Ramos (cell line): Measurements from ENCODE around the gene PPP1R36.
"Not testable (repeated sequence)": the region's sequence is repeated elsewhere in the genome, so short reads cannot be mapped to it uniquely, and the experiment has no call there.

ENCODE experiments used
- in situ Hi-C: fragments of 300-500 bp; cut with MboI; formaldehyde crosslinking; loops from one replicate; pipeline ENCODE4 v1.14.3; 2022; ENCODE audit warnings: low sequenced_read_pairs; ENCODE audit not compliant: unreplicated experiment

Gene PPP1R36

GRCh38 chr14:64549791-64550620, at the start of gene PPP1R36:
Gene PPP1R36 (plus strand): TSS chr14:64549961. CDS start chr14:64549998, 37 bp downstream.
- in situ Hi-C loops = no loop called here

DNA sequence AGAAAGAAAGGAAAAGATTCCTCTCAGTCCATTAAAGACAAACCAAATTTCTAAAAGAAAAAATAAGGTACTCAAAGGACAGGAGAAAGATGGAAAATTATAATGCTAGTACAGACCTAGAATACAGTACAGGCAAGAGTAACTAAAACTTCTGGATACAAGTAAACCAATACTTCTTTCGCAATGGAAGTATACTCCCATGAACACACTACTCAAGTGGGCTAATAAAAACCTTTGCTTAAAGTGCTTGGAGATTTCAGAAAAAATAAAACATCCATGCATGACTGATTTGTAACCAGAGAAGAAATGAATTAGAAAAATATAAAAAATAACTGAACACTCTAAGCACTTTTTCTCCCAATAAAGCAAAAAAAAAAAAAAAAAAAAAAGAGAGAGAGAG, 49.7 kb upstream of the PPP1R36 start:
- in situ Hi-C loops = no loop called here

DNA sequence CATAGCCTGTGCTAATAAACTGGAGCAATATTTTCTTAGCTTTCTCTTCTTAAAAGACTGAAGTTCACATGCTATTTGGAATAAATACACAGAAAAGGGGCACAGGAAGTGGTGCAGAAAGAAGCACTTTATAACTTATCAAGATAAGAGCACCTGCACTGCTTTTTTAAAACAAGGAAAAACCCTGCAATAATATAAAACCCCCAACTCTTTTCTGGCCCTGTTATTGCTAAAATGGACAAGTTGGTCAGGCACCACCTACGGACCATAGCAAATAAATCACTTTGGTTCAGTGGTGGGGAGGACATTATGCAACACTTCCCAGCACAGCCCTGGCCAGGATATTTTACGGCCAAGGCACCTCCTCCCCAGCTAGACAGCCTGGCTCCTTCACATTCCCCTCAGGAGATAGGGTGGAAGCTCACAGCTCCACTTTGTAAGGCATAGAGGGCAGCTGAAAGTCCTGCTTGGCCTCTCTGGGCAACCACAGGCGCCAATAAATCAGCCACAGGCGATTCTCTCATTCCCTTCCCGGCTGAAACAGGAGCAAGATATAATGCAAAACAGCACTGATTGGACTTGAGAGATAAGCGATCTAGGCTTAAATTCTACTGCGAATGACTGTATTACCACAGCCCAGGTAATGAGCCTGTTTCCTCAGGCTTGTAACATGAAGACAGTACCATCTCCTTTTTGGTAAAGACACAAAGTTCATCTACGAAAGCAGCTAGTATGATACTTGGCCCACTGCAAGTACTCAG, 48.2 kb upstream of the PPP1R36 start:
- in situ Hi-C loops = no loop called here

- in situ Hi-C loops = no loop called here
Measured at GRCh38 chr14:64502456-64502855, 47.3 kb upstream of the PPP1R36 start.

GRCh38 chr14:64502887-64503433, 46.8 kb upstream of the PPP1R36 start:
- in situ Hi-C loops = no loop called here

DNA sequence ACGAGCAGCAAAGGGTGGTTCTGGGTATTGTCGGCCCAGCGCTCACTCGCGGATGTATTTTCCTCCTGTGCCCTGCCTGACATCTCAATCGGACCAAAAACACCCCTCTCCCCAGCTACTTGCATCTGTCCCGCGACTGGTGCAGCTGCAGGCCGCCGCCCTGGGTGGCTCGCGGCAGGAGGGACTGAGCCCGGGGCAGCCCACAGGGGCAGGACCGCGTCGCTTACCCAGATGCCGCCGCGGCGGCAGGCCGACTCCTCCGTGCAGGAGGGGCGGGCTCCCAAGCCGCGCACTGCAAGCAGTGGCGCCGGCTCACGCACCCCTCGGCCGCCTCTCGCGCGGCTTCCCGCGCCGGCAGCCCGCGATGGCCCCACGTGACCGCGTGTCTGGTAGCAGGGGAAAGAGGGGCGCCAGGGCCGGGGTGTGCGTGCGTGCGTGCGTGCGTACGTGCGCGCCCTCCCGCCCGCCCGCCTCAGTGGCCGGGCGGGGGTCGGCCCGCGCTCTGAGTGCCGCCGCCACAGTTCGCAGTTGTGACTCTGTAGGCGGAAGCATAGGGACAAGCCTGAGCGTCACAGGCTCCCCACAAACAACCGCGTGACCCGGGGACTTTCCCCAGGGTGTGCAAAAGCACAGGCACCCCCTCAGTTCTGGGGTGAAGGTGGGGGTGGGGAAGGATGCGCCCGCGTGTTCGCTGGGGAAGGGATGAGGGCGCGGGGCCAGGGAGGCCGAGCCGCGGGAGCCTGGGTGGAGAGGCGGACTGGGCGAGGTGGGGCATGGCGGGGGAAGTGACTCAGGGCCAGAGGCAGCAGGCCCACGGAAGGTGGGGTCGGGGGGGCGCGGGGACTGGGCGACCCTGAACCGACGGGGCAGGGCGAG, 46.1 kb upstream of the PPP1R36 start, which contains the start of gene ZBTB25:
Gene ZBTB25, minus strand, starts transcription at position 405 of the 876 bp plus-strand sequence. CDS start 13,305 bp downstream, outside the sequence.
- in situ Hi-C loops = no loop called here

DNA sequence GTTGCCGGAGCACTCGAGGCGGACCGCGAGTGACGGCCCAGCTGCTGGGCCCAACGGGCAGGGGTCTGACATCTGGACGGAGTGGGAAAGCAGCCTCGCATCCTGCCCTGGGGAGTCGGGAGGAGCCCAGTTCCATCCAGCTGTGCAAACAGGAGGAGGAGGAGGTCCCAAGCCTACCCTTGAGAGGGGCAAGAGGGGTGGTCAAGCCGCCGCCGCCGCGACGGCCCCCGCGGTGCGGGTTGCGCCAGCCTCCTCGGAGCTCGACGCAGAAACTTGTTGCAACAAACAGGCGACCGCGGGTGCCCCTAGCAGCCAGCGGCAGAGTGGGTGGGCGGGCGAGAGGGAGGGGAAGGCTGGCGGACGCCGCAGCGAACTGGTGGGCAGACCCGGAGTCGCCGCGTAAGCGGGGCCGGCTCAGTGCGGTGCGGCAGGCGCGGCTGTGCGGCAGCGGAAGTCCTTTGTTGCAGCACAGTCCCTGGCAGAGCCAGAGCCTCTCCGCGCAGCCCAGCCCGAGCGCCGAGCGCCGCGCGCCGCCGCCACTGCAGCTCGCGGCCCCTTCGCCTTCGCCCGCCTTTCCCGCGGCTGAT, 45.4 kb upstream of the PPP1R36 start, which contains the start of gene ZBTB1:
Gene ZBTB1, plus strand, starts transcription at position 461 of the 587 bp plus-strand sequence. CDS start 16,735 bp downstream, outside the sequence.
- in situ Hi-C loops = no loop called here

GRCh38 chr14:64504897-64505794, 44.6 kb upstream of the PPP1R36 start:
- in situ Hi-C loops = no loop called here

DNA sequence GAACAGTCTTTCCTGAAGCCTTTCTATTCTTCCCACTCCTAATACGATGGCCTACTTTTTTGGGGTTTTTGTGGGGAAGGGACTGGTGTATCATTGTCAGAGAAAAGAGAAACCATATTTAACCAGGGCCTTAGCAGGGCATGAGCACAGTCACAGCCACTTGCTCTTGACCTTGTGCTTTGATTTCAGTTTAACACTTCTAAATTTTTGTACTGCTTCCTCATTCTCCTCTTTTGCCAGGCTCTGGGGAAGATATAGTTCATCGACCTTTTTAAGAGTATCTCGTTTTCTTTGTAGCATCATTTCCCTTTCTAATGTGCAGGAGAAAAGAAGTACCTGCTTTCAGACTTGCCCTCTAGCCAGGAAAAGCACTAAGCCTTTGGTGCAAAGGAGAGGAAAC, 43.0 kb upstream of the PPP1R36 start:
- in situ Hi-C loops = no loop called here

- in situ Hi-C loops = no loop called here
Measured at GRCh38 chr14:64507376-64508156, 42.2 kb upstream of the PPP1R36 start.

- in situ Hi-C loops = no loop called here
Measured at GRCh38 chr14:64508215-64508776, 41.5 kb upstream of the PPP1R36 start.

DNA sequence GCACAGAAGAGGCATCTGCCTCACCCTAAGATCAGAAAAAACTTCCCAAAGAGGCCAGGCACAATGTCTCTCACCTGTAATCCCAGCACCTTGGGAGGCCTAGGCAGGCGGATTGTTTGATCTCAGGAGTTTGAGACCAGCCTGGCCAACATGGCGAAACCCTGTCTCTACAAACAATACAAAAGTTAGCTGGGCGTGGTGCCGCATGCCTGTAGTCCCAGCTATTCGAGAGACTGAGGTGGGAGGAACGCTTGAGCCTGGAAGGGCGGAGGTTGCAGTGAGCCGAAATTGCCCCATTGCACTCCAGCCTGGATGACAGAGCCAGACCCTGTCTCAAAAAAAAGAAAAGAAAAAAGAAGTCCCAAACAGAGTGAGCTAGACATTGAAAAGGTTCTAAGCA, 40.7 kb upstream of the PPP1R36 start:
- in situ Hi-C loops = no loop called here

DNA sequence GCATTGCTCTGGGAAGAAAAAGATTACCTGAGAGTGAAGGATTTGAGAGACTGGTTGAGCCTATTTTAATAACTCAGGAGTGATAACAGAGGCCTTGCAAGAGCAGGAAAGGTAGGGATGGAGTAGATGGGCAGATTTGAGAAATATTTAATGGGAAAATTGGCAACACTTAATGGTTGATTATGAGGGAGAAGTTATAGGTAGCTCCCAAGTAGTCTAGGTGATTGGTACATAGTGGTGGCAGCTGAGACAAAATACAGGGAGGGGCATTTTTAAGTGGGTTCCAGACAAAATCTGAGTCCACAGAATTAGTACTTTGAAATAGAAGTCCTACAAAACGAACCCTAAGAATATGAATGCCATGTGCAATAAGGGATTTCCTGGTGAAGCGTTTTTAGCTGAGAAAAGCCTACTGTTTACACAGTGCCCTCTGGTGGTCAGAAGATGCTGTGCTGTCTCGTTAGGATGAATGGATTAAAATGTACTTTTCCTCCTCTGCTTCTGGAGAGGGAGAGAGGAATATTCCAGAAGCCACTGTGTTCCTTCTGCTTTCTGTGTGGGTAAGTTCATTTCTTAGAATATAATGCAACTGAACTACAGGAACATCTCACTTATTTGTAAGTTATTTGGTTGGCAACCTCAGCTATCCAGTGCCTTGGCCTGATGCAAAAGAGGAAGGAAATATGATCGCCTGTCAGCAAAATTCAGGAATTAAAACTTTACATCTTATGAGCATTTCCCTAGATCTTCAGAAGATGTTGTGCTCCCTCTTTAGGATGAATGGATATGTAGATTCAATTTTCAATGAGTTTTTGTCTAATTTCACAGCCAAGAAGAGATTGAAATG, 38.7 kb upstream of the PPP1R36 start:
- in situ Hi-C loops = no loop called here

DNA sequence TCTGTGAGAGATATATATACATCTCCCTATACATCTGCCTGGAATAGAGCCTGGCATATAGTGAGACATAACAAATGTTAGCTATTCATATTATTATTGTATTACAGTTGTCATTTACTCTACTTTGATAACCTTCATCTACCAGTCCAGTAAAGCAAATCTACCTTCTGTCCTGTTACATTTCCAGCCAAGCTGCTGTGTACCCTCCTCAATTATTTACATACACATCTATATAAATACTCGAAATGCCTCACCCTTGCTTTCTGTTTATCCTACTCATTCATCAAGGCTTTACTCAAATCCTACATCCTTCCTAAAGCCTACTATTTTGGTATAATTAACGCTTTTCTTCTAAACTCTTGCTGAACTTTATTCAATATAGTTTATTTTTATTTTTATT, 36.5 kb upstream of the PPP1R36 start:
- in situ Hi-C loops = no loop called here

DNA sequence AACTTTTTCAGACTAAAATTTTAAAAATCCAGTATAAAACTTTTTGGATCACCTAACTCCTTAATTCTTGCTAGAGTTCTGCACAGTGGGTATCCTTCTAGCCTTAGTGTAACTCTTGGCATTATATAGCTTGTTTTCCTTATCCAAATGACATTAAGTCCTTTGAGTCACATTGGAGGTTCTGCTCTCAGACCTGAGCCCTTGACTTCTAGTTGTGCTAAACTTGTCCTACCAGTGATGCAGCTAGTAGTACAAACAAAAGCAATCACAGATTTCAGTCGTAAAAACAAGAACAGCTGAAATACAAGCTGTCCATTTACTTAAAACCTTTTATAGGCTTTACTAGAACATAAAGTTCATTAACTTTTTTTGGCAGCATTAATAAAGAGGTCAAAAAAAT, 34.7 kb upstream of the PPP1R36 start:
- in situ Hi-C loops = no loop called here

GRCh38 chr14:64516969-64517368, 32.8 kb upstream of the PPP1R36 start:
- in situ Hi-C loops = no loop called here

DNA sequence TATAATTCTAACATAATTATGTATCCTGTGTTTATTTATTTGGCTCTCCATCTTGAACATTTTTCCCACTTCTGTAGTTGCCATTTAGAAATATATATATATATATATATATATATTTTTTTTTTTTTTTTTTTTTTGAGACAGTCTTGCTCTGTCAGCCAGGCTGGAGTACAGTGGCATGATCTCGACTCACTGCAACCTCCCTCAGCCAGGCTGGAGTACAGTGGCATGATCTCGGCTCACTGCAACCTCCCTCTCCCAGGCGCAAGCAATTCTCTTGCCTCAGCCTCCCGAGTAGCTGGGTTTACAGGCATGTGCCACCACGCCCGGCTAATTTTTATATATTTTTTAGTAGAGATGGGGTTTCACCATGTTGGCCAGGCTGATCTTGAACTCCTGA, 32.1 kb upstream of the PPP1R36 start:
- in situ Hi-C loops = not testable (repeated sequence)
